ENCODE results near the gene CASTOR2.
"Not testable (repeated sequence)": the region's sequence is repeated elsewhere in the genome, so short reads cannot be mapped to it uniquely, and the experiment has no call there.

DNA sequence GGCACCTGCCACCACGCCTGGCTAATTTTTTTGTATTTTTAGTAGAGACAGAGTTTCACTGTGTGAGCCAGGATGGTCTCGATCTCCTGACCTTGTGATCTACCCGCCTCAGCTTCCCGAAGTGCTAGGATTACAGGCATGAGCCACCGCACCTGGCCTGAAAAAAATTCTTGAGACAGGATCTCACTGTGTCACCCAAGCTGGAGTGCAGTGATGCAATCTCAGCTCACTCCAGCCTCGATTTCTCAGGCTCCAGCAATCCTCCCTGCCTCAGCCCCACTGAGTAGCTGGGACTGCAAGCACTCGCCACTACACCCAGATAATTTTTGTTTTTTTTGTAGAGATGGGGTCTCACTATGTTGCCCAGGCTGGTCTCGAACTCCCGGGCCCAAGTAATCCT lies 13.0 kb downstream of the CASTOR2 start:
- TF ChIP-seq, protein P1, sequence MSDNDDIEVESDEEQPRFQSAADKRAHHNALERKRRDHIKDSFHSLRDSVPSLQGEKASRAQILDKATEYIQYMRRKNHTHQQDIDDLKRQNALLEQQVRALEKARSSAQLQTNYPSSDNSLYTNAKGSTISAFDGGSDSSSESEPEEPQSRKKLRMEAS (IDR thresholded peaks at IDR 0.05; ENCODE audit: low read depth, low read length) = not testable (repeated sequence)
- not testable (repeated sequence) for TF ChIP-seq POLR2A (IDR thresholded peaks at IDR 0.05; ENCODE audit: low read depth, low read length); EZH2 (IDR thresholded peaks at IDR 0.05; ENCODE audit: borderline replicate concordance, control insufficient read depth, low read depth, low read length); PAX5 (IDR thresholded peaks at IDR 0.05; ENCODE audit: borderline replicate concordance, low read depth, low read length); TAF1 (IDR thresholded peaks at IDR 0.05; ENCODE audit: borderline replicate concordance, low read depth, low read length); KDM1A (IDR thresholded peaks at IDR 0.05; ENCODE audit: borderline replicate concordance); STAT1 (conservative IDR thresholded peaks at IDR 0.05)
- TF ChIP-seq, protein P2, sequence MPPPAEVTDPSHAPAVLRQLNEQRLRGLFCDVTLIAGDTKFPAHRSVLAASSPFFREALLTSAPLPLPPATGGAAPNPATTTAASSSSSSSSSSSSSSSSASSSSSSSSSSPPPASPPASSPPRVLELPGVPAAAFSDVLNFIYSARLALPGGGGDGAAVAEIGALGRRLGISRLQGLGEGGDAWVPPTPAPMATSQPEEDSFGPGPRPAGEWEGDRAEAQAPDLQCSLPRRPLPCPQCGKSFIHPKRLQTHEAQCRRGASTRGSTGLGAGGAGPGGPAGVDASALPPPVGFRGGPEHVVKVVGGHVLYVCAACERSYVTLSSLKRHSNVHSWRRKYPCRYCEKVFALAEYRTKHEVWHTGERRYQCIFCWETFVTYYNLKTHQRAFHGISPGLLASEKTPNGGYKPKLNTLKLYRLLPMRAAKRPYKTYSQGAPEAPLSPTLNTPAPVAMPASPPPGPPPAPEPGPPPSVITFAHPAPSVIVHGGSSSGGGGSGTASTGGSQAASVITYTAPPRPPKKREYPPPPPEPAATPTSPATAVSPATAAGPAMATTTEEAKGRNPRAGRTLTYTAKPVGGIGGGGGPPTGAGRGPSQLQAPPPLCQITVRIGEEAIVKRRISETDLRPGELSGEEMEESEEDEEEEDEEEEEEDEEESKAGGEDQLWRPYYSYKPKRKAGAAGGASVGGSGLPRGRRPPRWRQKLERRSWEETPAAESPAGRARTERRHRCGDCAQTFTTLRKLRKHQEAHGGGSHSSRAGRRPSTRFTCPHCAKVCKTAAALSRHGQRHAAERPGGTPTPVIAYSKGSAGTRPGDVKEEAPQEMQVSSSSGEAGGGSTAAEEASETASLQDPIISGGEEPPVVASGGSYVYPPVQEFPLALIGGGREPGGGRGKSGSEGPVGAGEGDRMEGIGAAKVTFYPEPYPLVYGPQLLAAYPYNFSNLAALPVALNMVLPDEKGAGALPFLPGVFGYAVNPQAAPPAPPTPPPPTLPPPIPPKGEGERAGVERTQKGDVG (CRISPR knock-in tag; IDR thresholded peaks at IDR 0.05) = not testable (repeated sequence)
- TF ChIP-seq, protein P3, sequence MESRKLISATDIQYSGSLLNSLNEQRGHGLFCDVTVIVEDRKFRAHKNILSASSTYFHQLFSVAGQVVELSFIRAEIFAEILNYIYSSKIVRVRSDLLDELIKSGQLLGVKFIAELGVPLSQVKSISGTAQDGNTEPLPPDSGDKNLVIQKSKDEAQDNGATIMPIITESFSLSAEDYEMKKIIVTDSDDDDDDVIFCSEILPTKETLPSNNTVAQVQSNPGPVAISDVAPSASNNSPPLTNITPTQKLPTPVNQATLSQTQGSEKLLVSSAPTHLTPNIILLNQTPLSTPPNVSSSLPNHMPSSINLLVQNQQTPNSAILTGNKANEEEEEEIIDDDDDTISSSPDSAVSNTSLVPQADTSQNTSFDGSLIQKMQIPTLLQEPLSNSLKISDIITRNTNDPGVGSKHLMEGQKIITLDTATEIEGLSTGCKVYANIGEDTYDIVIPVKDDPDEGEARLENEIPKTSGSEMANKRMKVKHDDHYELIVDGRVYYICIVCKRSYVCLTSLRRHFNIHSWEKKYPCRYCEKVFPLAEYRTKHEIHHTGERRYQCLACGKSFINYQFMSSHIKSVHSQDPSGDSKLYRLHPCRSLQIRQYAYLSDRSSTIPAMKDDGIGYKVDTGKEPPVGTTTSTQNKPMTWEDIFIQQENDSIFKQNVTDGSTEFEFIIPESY (IDR thresholded peaks at IDR 0.05) = not testable (repeated sequence)
- TF ChIP-seq, protein P4, sequence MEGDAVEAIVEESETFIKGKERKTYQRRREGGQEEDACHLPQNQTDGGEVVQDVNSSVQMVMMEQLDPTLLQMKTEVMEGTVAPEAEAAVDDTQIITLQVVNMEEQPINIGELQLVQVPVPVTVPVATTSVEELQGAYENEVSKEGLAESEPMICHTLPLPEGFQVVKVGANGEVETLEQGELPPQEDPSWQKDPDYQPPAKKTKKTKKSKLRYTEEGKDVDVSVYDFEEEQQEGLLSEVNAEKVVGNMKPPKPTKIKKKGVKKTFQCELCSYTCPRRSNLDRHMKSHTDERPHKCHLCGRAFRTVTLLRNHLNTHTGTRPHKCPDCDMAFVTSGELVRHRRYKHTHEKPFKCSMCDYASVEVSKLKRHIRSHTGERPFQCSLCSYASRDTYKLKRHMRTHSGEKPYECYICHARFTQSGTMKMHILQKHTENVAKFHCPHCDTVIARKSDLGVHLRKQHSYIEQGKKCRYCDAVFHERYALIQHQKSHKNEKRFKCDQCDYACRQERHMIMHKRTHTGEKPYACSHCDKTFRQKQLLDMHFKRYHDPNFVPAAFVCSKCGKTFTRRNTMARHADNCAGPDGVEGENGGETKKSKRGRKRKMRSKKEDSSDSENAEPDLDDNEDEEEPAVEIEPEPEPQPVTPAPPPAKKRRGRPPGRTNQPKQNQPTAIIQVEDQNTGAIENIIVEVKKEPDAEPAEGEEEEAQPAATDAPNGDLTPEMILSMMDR (IDR thresholded peaks at IDR 0.05 in 2 of 3, conservative IDR thresholded peaks at IDR 0.05 in 1 of 3; ENCODE audit: control insufficient read depth in 2 of 3, extremely low read depth in 1 of 3, insufficient read depth in 1 of 3, low read depth in 3 of 3, low read length in 3 of 3) = not testable (repeated sequence)
- TF ChIP-seq, protein P5, sequence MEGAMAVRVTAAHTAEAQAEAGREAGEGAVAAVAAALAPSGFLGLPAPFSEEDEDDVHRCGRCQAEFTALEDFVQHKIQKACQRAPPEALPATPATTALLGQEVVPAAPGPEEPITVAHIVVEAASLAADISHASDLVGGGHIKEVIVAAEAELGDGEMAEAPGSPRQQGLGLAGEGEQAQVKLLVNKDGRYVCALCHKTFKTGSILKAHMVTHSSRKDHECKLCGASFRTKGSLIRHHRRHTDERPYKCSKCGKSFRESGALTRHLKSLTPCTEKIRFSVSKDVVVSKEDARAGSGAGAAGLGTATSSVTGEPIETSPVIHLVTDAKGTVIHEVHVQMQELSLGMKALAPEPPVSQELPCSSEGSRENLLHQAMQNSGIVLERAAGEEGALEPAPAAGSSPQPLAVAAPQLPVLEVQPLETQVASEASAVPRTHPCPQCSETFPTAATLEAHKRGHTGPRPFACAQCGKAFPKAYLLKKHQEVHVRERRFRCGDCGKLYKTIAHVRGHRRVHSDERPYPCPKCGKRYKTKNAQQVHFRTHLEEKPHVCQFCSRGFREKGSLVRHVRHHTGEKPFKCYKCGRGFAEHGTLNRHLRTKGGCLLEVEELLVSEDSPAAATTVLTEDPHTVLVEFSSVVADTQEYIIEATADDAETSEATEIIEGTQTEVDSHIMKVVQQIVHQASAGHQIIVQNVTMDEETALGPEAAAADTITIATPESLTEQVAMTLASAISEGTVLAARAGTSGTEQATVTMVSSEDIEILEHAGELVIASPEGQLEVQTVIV (IDR thresholded peaks at IDR 0.05; ENCODE audit: borderline replicate concordance, partially characterized antibody) = not testable (repeated sequence)

All from GM12878 (cell line).